Vagina (tissue), 2 donors: Measurements from ENCODE around the gene GABBR2. TPM values are rescaled to one million over a fixed set of nuclear protein-coding genes. Genes with fewer than 3 reads are reported as not detected.

ENCODE experiments used
- DNase-seq, 2 donors: peaks; one replicate each; pipeline ENCODE4 v3.0.0-alpha.2; 2017; ENCODE audit errors: extremely low spot score in 2 of 2
- H3K27ac ChIP-seq: fragments of 200-600 bp; sonication (generic); one replicate; pipeline ENCODE4 v1.5.1; 2019
- H3K27me3 ChIP-seq: fragments of 200-600 bp; sonication (generic); one replicate; pipeline ENCODE4 v1.5.1; 2019
- H3K36me3 ChIP-seq, 2 donors: fragments of 200-600 bp; sonication (generic); one replicate each; pipeline ENCODE4 v1.5.1; 2017 to 2019
- H3K4me1 ChIP-seq: fragments of 200-600 bp; sonication (generic); one replicate; pipeline ENCODE4 v1.5.1; 2019
- H3K4me3 ChIP-seq, 2 donors: fragments of 200-600 bp; sonication (generic); 1 replicate in 1 of 2; 2 replicates in 1 of 2; pipeline ENCODE4 v1.5.1; 2016 to 2019
- H3K9me3 ChIP-seq: fragments of 200-600 bp; sonication (generic); one replicate; pipeline ENCODE4 v1.5.1; 2019
- CTCF ChIP-seq, 3 experiments: fragments of 450-650 bp in 2 of 3; fragments of 200-600 bp in 1 of 3; sonication (generic) in 1 of 3; IDR thresholded peaks; one replicate each; pipeline ENCODE4 v1.5.1; 2017 to 2019; ENCODE audit warnings: antibody characterized with exemption in 3 of 3, mild to moderate bottlenecking in 2 of 3, moderate library complexity in 2 of 3
- POLR2A ChIP-seq, 2 donors: fragments of 450-650 bp; IDR thresholded peaks; one replicate each; pipeline ENCODE4 v1.6.1; 2017; ENCODE audit warnings: antibody characterized with exemption in 2 of 2, mild to moderate bottlenecking in 2 of 2, moderate library complexity in 2 of 2
- POLR2AphosphoS5 ChIP-seq, 2 donors: sonication (generic); formaldehyde crosslinking; IDR thresholded peaks; one replicate each; pipeline ENCODE4 v1.9.0; 2017; ENCODE audit warnings: antibody characterized with exemption in 2 of 2, mild to moderate bottlenecking in 2 of 2, low read depth in 1 of 2; ENCODE audit not compliant: insufficient read depth in 1 of 2
- intact Hi-C: fragments of 100-400 bp; cut with DNase I; formaldehyde crosslinking; loops from one replicate; pipeline ENCODE4 v1.15.1; 2023
- total RNA-seq: library from RNA; depleted of rRNA; stranded (reverse); fragments of >200 nt; gene quantifications from one replicate; pipeline ENCODE4 v1.2.3, GENCODE V29; 2016

The GABBR2 gene
- total RNA-seq, 1 donor from 2014 or later: not detected

- H3K4me1 ChIP-seq: no peaks in the 10 kb centered on the region
- H3K9me3 ChIP-seq: no peaks in the 10 kb centered on the region
- intact Hi-C loops: no loop called here
- H3K27ac ChIP-seq: no peak overlapping the region
- TF ChIP-seq POLR2AphosphoS5 (IDR thresholded peaks at IDR 0.05; ENCODE audit: insufficient read depth in 1 of 2, low read depth in 1 of 2) (no peak), CTCF (IDR thresholded peaks at IDR 0.05) (no peak), POLR2A (IDR thresholded peaks at IDR 0.05) (no peak)
- no peak overlapping the region for H3K4me3 ChIP-seq
- no peaks in the 10 kb centered on the region for H3K27me3 ChIP-seq
- no peaks in the 10 kb centered on the region for H3K36me3 ChIP-seq
- DNase-seq: no peak
These were observed 327.2 kb downstream of the GABBR2 start for GRCh38 chr9:98381311-98382103.

- Histone ChIP-seq H3K36me3 (no peaks in the 10 kb centered on the region), H3K4me1 (no peaks in the 10 kb centered on the region), H3K9me3 (no peaks in the 10 kb centered on the region), H3K27ac (no peak overlapping the region), H3K27me3 (no peaks in the 10 kb centered on the region), H3K4me3 (no peak overlapping the region)
- intact Hi-C loops: no loop called here
- no peak for TF ChIP-seq CTCF (IDR thresholded peaks at IDR 0.05)
- TF ChIP-seq POLR2AphosphoS5 (IDR thresholded peaks at IDR 0.05; ENCODE audit: insufficient read depth in 1 of 2, low read depth in 1 of 2): no peak
- no peak for TF ChIP-seq POLR2A (IDR thresholded peaks at IDR 0.05)
- no peak for DNase-seq
These were observed 328.6 kb downstream of the GABBR2 start for GRCh38 chr9:98380065-98380681.

- H3K9me3 ChIP-seq: no peaks in the 10 kb centered on the region
- H3K36me3 ChIP-seq: no peaks in the 10 kb centered on the region
- no peaks in the 10 kb centered on the region for H3K4me1 ChIP-seq
- H3K27me3 ChIP-seq: no peaks in the 10 kb centered on the region
- intact Hi-C loops: no loop called here
- no peak for TF ChIP-seq POLR2A (IDR thresholded peaks at IDR 0.05)
- no peak for TF ChIP-seq CTCF (IDR thresholded peaks at IDR 0.05)
- no peak for TF ChIP-seq POLR2AphosphoS5 (IDR thresholded peaks at IDR 0.05; ENCODE audit: insufficient read depth in 1 of 2, low read depth in 1 of 2)
- no peak overlapping the region for H3K4me3 ChIP-seq
- no peak for DNase-seq
- H3K27ac ChIP-seq: no peak overlapping the region
These were observed 329.2 kb downstream of the GABBR2 start for GRCh38 chr9:98379572-98379971.

GRCh38 chr9:98378794-98379193 lies 329.9 kb downstream of the GABBR2 start:
- no peaks in the 10 kb centered on the region for H3K36me3 ChIP-seq
- intact Hi-C loops: no loop called here
- TF ChIP-seq POLR2AphosphoS5 (IDR thresholded peaks at IDR 0.05; ENCODE audit: insufficient read depth in 1 of 2, low read depth in 1 of 2) (no peak), CTCF (IDR thresholded peaks at IDR 0.05) (no peak), POLR2A (IDR thresholded peaks at IDR 0.05) (no peak)
- no peak overlapping the region for H3K4me3 ChIP-seq
- DNase-seq: no peak
- no peaks in the 10 kb centered on the region for H3K4me1 ChIP-seq
- no peaks in the 10 kb centered on the region for H3K9me3 ChIP-seq
- H3K27ac ChIP-seq: no peak overlapping the region
- no peaks in the 10 kb centered on the region for H3K27me3 ChIP-seq

GRCh38 chr9:98378206-98378780 lies 330.4 kb downstream of the GABBR2 start:
- H3K36me3 ChIP-seq: no peaks in the 10 kb centered on the region
- H3K27me3 ChIP-seq: no peaks in the 10 kb centered on the region
- H3K4me1 ChIP-seq: no peaks in the 10 kb centered on the region
- DNase-seq: no peak
- no peak overlapping the region for H3K4me3 ChIP-seq
- intact Hi-C loops: no loop called here
- TF ChIP-seq CTCF (IDR thresholded peaks at IDR 0.05): no peak
- no peak overlapping the region for H3K27ac ChIP-seq
- no peaks in the 10 kb centered on the region for H3K9me3 ChIP-seq
